ENCODE measurements around the gene CDIP1. TPM values are rescaled to one million over a fixed set of nuclear protein-coding genes. Genes with fewer than 3 reads are reported as not detected.

The CDIP1 gene
- 16.1 and 25.0 TPM in 2 replicates for total RNA-seq

GRCh38 chr16:4538350-4539235, at the start of gene CDIP1:
Gene CDIP1, minus strand, starts transcription at chr16:4538773. Its CDS starts 24,643 bp downstream, at chr16:4514130.

GRCh38 chr16:4556112-4556511, 17.5 kb upstream of the CDIP1 start, which contains the start of gene C16orf96:
Gene C16orf96, plus strand, starts transcription at chr16:4556340. Its CDS starts 150 bp downstream, at chr16:4556490.

GRCh38 chr16:4475880-4476788, 62.4 kb downstream of the CDIP1 start, which contains the start of gene HMOX2:
Gene HMOX2, plus strand, starts transcription at chr16:4476398. Its CDS starts 29,127 bp downstream, at chr16:4505525.

GRCh38 chr16:4474192-4474961, 64.2 kb downstream of the CDIP1 start, which contains the start of gene NMRAL1:
Gene NMRAL1, minus strand, starts transcription at chr16:4474625. Its CDS starts 493 bp downstream, at chr16:4474132.

Other genes starting within 250 kb of the CDIP1 start
- gene GLIS2, start 222.7 kb downstream of the CDIP1 start, total RNA-seq: 5.9 and 7.8 TPM in 2 replicates
- 13.6 and 23.2 TPM in 2 replicates for gene PAM16, start 187.5 kb downstream of the CDIP1 start, total RNA-seq
- gene VASN, start 166.9 kb downstream of the CDIP1 start, total RNA-seq: 137 and 148 TPM in 2 replicates
- 11.2 and 20.1 TPM in 2 replicates for gene CORO7, start 122.2 kb downstream of the CDIP1 start, total RNA-seq
- 61.3 and 69.2 TPM in 2 replicates for gene DNAJA3, start 112.9 kb downstream of the CDIP1 start, total RNA-seq
- gene NMRAL1, start 64.1 kb downstream of the CDIP1 start, total RNA-seq: 41.3 and 49.3 TPM in 2 replicates
- 43.5 and 46.5 TPM in 2 replicates for gene HMOX2, start 62.4 kb downstream of the CDIP1 start, total RNA-seq
- 0.07 TPM in 1 of 2 replicates, not detected in the other for gene C16orf96, start 17.6 kb upstream of the CDIP1 start, total RNA-seq
- gene UBALD1, start 76.1 kb upstream of the CDIP1 start, total RNA-seq: 3.5 and 7.0 TPM in 2 replicates
- gene MGRN1, start 86.1 kb upstream of the CDIP1 start, total RNA-seq: 38.8 and 56.0 TPM in 2 replicates
- 22.6 and 23.5 TPM in 2 replicates for gene NUDT16L1, start 154.8 kb upstream of the CDIP1 start, total RNA-seq
- gene ANKS3, start 195.5 kb upstream of the CDIP1 start, total RNA-seq: 25.3 and 37.1 TPM in 2 replicates
- gene DNAAF8, start 195.8 kb upstream of the CDIP1 start, total RNA-seq: 1.0 and 1.2 TPM in 2 replicates
- 8.1 and 11.3 TPM in 2 replicates for gene ZNF500, start 228.4 kb upstream of the CDIP1 start, total RNA-seq
- gene SEPTIN12, start 249.6 kb upstream of the CDIP1 start, total RNA-seq: not detected in 2 replicates

All from smooth muscle cell of the pulmonary artery (primary cell).